GDM1 (cell line): Measurements from ENCODE around the gene PRKRA.
"Not testable (repeated sequence)": the region's sequence is repeated elsewhere in the genome, so short reads cannot be mapped to it uniquely, and the experiment has no call there.

Source experiments
- DNase-seq: peaks from one replicate; lab custom pipeline; 2025; lab: John Stamatoyannopoulos, UW

The PRKRA gene

GRCh38 chr2:178450774-178451525, at the start of gene PRKRA, which contains the start of gene PJVK:
PRKRA (minus strand) TSS chr2:178451175; CDS start chr2:178451030, 145 bp downstream.
PJVK (plus strand) TSS chr2:178451378; CDS start chr2:178453410, 2,032 bp downstream.
- DNase-seq = peak; percentile 97

DNA sequence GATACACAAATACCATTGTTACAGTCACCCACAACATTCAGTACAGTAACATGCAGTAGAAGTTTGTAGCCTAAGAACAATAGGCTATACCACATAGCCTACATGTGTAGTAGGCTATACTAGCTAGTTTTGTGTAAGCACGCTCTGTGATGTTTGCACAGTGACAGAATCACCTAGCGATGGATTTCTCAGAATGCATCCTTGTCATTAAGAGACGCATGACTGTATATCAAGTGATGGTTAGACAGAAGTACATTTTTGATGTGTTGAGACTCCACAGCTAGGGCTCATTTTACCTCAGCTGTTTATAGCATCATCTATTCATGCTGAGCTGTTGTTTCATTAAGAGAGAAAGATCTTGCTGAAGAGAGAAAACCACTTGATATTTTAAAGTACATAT, 48.7 kb upstream of the PRKRA start:
- DNase-seq = no peak

- DNase-seq = no peak
Observed at GRCh38 chr2:178498137-178498536, 47.2 kb upstream of the PRKRA start.

GRCh38 chr2:178496049-178496448, 45.1 kb upstream of the PRKRA start:
- DNase-seq = no peak

GRCh38 chr2:178491612-178492011, 40.6 kb upstream of the PRKRA start:
- no peak for DNase-seq

DNA sequence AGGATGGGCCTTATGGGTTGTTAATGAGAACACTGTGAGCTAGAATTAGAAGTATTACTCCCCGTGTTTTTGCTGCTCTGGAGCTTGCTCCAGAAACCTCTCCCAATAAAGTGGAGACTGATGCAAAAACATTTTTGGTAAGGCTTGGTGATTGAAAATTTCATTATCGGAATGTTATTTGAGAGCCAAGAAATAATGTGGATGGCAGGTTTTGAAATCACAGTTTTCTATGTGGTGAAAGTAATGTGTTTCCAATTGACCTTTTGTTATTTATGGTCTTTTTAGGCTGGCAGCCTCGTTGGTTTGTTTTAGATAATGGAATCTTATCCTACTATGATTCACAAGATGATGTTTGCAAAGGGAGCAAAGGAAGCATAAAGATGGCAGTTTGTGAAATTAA, 34.4 kb upstream of the PRKRA start:
- DNase-seq = no peak

DNA sequence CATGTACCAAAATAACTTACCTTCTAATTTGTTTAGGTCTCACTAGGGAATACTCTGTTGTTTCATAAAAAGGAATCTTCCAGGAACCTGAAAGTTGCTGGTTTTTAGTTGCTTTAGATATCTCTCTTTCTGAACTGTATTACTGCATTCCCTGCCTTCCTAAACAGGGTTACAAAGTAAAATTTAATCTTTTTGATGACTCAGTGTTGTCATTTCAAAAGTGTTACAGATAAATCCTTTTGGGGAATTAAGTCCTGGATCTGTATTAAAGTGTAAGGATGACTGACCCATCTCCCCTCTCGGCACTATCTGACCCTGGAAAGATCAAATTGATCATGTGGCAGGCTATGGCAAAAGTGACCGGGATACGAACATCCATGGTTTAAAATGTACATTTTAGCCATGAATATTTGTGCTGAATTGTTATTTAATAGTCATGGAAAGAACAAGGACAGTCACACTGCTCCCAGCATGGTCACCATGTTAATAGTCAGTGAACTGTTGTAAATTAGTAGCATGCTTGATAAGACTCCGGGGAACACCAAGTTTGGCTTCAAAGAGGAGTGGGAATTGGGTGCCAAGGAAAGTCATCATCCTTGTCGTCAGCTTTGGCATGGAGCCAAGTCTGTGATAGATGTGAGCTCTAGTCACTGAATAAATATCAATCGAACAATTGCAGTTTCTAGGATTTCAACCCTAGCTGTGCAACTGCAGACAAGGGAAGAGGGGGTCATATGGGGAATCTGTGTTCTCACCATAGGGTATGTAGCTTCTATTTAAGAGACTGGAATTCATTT, 33.5 kb upstream of the PRKRA start:
- no peak for DNase-seq

- no peak for DNase-seq
Observed at GRCh38 chr2:178482437-178482836, 31.5 kb upstream of the PRKRA start.

- peak; percentile 86 for DNase-seq
Observed at GRCh38 chr2:178480227-178481181, 29.5 kb upstream of the PRKRA start, which contains the start of gene PLEKHA3. PLEKHA3 (plus strand) TSS chr2:178480457; CDS start chr2:178480870, 413 bp downstream.

- no peak for DNase-seq
Observed at GRCh38 chr2:178479758-178480226, 28.8 kb upstream of the PRKRA start.

DNA sequence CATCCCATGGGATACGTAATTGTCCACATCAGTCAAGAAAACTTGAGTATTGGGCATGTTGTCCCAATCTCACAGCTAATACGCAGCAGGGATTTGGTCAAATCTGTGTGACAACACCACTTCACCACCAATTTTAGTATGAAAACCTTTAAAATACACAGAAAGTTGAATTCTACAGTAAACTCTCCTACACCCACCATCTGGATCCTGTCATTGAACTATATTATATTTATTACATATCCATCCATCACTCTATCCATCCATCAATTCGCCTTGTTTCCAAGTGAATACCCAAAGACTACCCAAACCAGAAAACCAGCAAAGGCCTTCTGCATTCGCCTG, 28.3 kb upstream of the PRKRA start:
- no peak for DNase-seq

- peak; percentile 72 for DNase-seq
Observed at GRCh38 chr2:178478439-178479274, 27.7 kb upstream of the PRKRA start, which contains the start of gene FKBP7. FKBP7 (minus strand) TSS chr2:178478600; CDS start chr2:178478499, 101 bp downstream.

- no peak for DNase-seq
Observed at GRCh38 chr2:178478130-178478438, 27.1 kb upstream of the PRKRA start.

DNA sequence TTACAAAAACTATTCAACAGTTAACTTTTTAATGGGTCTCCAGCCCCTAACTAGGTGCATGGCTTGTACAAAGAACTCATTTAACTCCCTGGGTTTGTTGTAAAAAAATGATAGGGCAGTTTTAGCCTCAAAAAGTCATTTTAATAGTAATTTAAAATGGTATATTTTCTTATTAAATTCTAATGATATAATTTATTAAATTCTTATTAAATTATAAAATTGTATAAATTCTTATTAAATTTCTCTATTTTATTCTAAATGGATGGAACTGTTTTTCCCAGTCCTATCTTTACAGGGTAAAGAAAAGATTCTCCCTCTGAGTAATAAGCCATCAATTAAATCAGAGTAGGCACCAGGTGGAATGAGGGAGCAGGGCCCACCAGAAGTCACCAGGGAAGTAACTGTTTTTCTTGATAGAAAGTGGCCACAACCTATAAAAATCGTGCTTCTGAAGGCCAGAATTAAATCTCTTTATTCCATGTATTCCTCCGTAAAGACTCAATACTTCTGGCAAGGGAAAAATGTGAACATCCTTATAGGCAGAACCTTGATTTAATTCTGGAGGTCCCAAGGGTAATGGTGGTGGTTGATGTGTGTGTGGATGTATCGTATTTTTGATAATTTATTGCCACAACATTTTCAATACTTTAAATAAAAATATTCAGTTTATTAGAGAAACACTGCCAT, 26.6 kb upstream of the PRKRA start:
- DNase-seq = no peak

DNA sequence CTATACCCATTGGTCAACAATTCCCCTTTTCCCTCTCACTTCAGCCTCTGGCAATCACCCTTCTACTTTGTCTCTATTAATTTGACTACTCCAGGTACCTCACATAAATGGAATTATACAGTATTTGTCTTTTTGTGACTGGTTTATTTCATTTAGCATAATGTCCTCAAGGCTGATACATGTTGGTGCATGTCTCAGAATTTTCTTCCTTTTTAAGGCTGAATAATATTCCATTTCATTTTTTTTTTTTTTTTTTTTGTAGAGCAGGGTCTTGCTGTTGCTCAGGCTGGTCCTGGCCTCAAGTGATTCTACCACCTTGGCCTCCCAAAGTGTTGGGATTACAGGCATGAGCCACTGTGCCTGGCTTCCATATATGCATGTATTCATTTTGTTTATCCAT, 25.5 kb upstream of the PRKRA start:
- DNase-seq = no peak

GRCh38 chr2:178474560-178474959, 23.6 kb upstream of the PRKRA start:
- DNase-seq = no peak

- no peak for DNase-seq
Observed at GRCh38 chr2:178473931-178474330, 23.0 kb upstream of the PRKRA start.

DNA sequence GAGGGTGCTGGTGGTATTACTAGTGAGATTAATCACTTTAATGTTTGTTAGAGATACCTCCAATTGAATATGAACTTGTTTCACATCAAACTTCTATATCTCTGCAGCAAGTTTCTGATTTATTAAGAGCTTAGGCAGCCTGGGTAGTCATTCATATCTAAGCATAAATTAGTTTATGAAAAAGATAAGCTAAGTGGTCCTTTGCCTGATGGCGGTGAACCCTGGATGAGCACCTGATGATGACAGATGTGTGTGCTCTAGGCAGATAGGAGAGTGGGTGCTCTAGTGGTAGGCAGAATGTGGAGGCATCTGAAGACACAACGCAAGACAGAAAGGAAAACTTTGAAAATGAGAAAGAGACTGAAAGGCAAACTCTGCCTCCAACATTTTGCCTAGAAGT, 22.4 kb upstream of the PRKRA start:
- DNase-seq = no peak

GRCh38 chr2:178471313-178471712, 20.3 kb upstream of the PRKRA start:
- DNase-seq = not testable (repeated sequence)

DNA sequence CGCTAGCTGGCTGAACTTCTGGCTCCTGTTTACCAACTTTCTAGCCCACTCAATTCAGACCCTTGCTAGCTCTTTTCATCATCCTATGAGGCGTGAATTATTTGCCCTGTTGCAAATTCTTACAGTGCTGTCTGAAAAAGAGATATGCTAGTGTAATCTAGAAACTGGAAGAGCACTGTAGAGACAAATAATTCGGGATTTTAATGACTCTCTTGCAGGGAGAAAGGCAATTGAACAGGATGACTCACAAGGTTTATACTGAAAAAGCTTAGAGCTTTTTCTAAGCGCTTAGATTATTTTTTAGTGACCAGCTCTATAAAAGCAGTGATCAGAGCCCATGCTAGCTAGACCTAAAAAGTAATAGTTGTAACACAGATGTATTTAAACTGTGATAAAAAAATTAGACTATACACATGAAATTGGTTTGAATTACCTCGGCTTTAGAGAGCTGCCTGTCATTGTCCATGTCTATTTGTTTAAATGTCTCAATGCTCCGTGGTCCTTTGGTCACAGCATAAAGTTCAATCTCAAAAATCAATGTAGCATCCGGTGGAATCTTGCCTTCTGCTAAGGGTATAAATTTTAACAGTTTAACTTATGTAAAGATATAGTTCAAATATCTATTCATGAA, 18.4 kb upstream of the PRKRA start:
- no peak for DNase-seq
